Measurements from ENCODE around the gene ITPKC. TPM values are rescaled to one million over a fixed set of nuclear protein-coding genes. Genes with fewer than 3 reads are reported as not detected.

ITPKC gene
- total RNA-seq, 2 experiments from 2014 or later, result 5.5 to 6.5 TPM

DNA sequence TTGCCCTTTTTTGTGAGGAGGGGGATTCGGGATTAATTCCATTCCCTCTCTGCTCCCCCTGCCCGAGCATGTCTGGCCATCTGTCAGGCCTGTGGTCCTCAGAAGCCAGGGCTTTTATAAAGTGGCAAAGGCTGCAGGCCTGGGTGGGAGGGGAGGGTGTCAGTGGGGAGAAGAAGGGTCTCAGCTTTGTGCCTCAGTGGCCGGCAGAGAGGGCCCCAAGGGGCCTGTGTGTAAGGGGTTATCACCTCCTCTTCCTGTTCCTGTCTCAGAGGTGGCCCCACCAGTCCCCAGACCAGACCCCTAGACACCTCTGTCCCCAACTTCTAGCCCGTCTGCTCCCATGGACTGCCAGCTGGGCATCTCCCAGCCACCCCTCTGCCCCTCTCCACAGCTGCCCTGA, 23.0 kb upstream of the ITPKC start:
- no peak overlapping the region for H3K27ac ChIP-seq (ENCODE audit: low read depth, low read length, poor library complexity, severe bottlenecking)
- no peaks in the 10 kb centered on the region for H3K9me3 ChIP-seq (ENCODE audit: low read length)
- no peaks in the 10 kb centered on the region for H4K20me1 ChIP-seq (ENCODE audit: insufficient read depth, low read length)
- no peak for DNase-seq (ENCODE audit: low spot score)
- H3K9me2 ChIP-seq (ENCODE audit: insufficient read depth, low read length), result no peaks in the 10 kb centered on the region
- intact Hi-C loops (cut with micrococcal nuclease; ENCODE audit: unreplicated experiment), result no loop called here
- H2AFZ ChIP-seq (ENCODE audit: low read length), result no peak overlapping the region
- no peak overlapping the region for H3K4me2 ChIP-seq (ENCODE audit: low read length)
- no TSS peak for BruUV-seq (replicated peaks)
- H3K36me3 ChIP-seq (ENCODE audit: insufficient read depth, low read length), result no peaks in the 10 kb centered on the region; the same call in 1 of the 2 replicates
- ChIA-PET CTCF (ENCODE audit: unreplicated experiment) (no interaction called here), POLR2A (no interaction called here)
- peaks cover 17% of the 10 kb centered on the region for H3K4me1 ChIP-seq (ENCODE audit: insufficient read depth, low read length, poor library complexity, severe bottlenecking)
- no peaks in the 10 kb centered on the region for H3K79me2 ChIP-seq (ENCODE audit: insufficient read depth, low read depth, low read length)
- TF ChIP-seq EZH2phosphoT487 (IDR thresholded peaks at IDR 0.05; ENCODE audit: borderline replicate concordance, low read depth, low read length), result no peak
- TF ChIP-seq, protein P1, sequence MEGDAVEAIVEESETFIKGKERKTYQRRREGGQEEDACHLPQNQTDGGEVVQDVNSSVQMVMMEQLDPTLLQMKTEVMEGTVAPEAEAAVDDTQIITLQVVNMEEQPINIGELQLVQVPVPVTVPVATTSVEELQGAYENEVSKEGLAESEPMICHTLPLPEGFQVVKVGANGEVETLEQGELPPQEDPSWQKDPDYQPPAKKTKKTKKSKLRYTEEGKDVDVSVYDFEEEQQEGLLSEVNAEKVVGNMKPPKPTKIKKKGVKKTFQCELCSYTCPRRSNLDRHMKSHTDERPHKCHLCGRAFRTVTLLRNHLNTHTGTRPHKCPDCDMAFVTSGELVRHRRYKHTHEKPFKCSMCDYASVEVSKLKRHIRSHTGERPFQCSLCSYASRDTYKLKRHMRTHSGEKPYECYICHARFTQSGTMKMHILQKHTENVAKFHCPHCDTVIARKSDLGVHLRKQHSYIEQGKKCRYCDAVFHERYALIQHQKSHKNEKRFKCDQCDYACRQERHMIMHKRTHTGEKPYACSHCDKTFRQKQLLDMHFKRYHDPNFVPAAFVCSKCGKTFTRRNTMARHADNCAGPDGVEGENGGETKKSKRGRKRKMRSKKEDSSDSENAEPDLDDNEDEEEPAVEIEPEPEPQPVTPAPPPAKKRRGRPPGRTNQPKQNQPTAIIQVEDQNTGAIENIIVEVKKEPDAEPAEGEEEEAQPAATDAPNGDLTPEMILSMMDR (conservative IDR thresholded peaks at IDR 0.05; ENCODE audit: low read length), result no peak
- H3K4me3 ChIP-seq (ENCODE audit: low read depth, low read length, poor library complexity, severe bottlenecking), result no peak overlapping the region

DNA sequence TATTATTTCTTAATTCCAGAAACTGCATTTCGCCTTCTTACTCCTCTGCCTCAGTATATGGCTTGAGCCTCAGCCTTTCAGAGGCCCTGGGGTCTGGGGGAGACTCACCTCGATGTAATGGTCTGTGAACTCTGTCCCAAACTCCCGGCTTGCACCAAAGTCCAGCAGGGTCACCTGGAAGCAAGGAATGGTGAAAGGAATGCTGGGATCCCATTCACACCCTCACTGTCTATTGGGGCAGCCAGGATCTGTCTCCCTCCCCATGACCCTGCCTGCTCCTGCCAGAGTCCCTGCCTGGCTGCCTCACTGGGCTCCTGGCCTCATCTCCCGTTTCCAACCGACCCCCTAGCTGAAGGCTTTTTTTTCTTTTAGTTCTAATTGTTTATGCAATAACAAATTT, 21.0 kb upstream of the ITPKC start:
- H3K9me3 ChIP-seq (ENCODE audit: low read length), result no peaks in the 10 kb centered on the region
- no peak overlapping the region for H3K4me3 ChIP-seq (ENCODE audit: low read depth, low read length, poor library complexity, severe bottlenecking)
- no peak overlapping the region for H3K4me2 ChIP-seq (ENCODE audit: low read length)
- peaks cover 5% of the 10 kb centered on the region for H3K36me3 ChIP-seq (ENCODE audit: insufficient read depth, low read length)
- no peaks in the 10 kb centered on the region for H4K20me1 ChIP-seq (ENCODE audit: insufficient read depth, low read length)
- intact Hi-C loops (cut with micrococcal nuclease; ENCODE audit: unreplicated experiment), result no loop called here
- TF ChIP-seq, protein P1 (conservative IDR thresholded peaks at IDR 0.05; ENCODE audit: low read length), result no peak
- TF ChIP-seq EZH2phosphoT487 (IDR thresholded peaks at IDR 0.05; ENCODE audit: borderline replicate concordance, low read depth, low read length), result no peak
- no peak overlapping the region for H2AFZ ChIP-seq (ENCODE audit: low read length)
- no TSS peak for BruUV-seq (replicated peaks)
- H3K9me2 ChIP-seq (ENCODE audit: insufficient read depth, low read length), result no peaks in the 10 kb centered on the region
- H3K79me2 ChIP-seq (ENCODE audit: insufficient read depth, low read depth, low read length), result no peaks in the 10 kb centered on the region
- no peak for DNase-seq (ENCODE audit: low spot score)
- no peak overlapping the region for H3K27ac ChIP-seq (ENCODE audit: low read depth, low read length, poor library complexity, severe bottlenecking)
- POLR2A ChIA-PET, result no interaction called here
- peaks cover 7% of the 10 kb centered on the region for H3K4me1 ChIP-seq (ENCODE audit: insufficient read depth, low read length, poor library complexity, severe bottlenecking)
- CTCF ChIA-PET (ENCODE audit: unreplicated experiment), result no interaction called here

DNA sequence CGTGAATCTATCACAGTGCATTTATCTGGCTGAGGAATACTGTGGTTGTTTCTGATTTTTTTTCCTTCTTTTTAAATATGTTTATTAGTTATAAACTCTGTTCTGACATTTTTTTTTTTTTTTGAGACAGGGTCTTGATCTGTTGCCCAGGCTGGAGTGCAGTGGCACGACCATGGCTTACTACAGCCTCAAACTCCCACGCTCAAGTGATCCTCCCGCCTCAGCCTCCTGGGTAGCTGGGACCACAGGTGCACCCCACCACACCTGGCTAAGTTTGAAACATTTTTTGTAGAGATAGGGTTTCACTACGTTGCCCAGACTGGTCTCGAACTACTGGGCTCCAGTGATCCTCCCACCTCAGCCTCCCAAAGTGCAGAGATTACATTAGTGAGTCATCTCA, 19.9 kb upstream of the ITPKC start:
- Histone ChIP-seq H3K79me2 (ENCODE audit: insufficient read depth, low read depth, low read length) (no peaks in the 10 kb centered on the region), H4K20me1 (ENCODE audit: insufficient read depth, low read length) (no peaks in the 10 kb centered on the region), H2AFZ (ENCODE audit: low read length) (no peak overlapping the region), H3K27ac (ENCODE audit: low read depth, low read length, poor library complexity, severe bottlenecking) (no peak overlapping the region), H3K4me3 (ENCODE audit: low read depth, low read length, poor library complexity, severe bottlenecking) (no peak overlapping the region), H3K36me3 (ENCODE audit: insufficient read depth, low read length) (peaks cover 8% of the 10 kb centered on the region), H3K9me3 (ENCODE audit: low read length) (no peaks in the 10 kb centered on the region), H3K9me2 (ENCODE audit: insufficient read depth, low read length) (no peaks in the 10 kb centered on the region), H3K4me1 (ENCODE audit: insufficient read depth, low read length, poor library complexity, severe bottlenecking) (no peaks in the 10 kb centered on the region), H3K4me2 (ENCODE audit: low read length) (no peak overlapping the region)
- DNase-seq (ENCODE audit: low spot score), result no peak
- no peak for TF ChIP-seq EZH2phosphoT487 (IDR thresholded peaks at IDR 0.05; ENCODE audit: borderline replicate concordance, low read depth, low read length)
- TF ChIP-seq, protein P1 (conservative IDR thresholded peaks at IDR 0.05; ENCODE audit: low read length), result no peak
- intact Hi-C loops (cut with micrococcal nuclease; ENCODE audit: unreplicated experiment), result no loop called here
- POLR2A ChIA-PET, result no interaction called here
- no TSS peak for BruUV-seq (replicated peaks)
- CTCF ChIA-PET (ENCODE audit: unreplicated experiment), result no interaction called here
